OCI-LY3 (cell line): ENCODE measurements around the gene LRBA.

Experiments used
- CTCF ChIP-seq: fragments of 200-600, 300-600 bp; sonication (generic); IDR thresholded peaks from 2 replicates; pipeline ENCODE4 v1.5.1; 2014; ENCODE audit warnings: antibody characterized with exemption, low read length, low read depth
- EZH2phosphoT487 ChIP-seq: fragments of 200-600 bp; shearing (Covaris generic); IDR thresholded peaks from 2 replicates; pipeline ENCODE4 v1.6.1; 2018; ENCODE audit warnings: antibody characterized with exemption, mixed run types, low read depth

- TF ChIP-seq CTCF (no peak), EZH2phosphoT487 (no peak)
Measured at GRCh38 chr4:150252741-150253140, 762.3 kb downstream of the LRBA start.
